ENCODE data around the gene FABP7. TPM values are rescaled to one million over a fixed set of nuclear protein-coding genes. Genes with fewer than 3 reads are reported as not detected.

The FABP7 gene
- not detected in 2 replicates for total RNA-seq

DNA sequence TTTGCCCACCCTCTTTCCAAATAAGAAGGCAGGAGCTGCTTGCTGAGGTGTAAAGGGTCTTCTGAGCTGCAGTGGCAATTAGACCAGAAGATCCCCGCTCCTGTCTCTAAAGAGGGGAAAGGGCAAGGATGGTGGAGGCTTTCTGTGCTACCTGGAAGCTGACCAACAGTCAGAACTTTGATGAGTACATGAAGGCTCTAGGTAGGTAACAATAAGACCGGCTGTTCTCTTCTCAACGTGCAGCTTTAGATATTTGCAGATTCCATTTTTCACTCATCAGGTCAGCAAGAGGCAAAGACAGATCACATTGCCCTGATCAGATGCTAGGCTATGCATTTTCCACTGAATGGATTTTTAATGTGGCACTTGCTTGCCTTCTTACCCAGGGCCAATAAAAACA lies at the start of gene FABP7:
TSS of gene FABP7 (plus strand) at position 50 of the 400 bp plus-strand sequence. CDS start at position 129, 79 bp downstream.
- TF ChIP-seq, protein P1, sequence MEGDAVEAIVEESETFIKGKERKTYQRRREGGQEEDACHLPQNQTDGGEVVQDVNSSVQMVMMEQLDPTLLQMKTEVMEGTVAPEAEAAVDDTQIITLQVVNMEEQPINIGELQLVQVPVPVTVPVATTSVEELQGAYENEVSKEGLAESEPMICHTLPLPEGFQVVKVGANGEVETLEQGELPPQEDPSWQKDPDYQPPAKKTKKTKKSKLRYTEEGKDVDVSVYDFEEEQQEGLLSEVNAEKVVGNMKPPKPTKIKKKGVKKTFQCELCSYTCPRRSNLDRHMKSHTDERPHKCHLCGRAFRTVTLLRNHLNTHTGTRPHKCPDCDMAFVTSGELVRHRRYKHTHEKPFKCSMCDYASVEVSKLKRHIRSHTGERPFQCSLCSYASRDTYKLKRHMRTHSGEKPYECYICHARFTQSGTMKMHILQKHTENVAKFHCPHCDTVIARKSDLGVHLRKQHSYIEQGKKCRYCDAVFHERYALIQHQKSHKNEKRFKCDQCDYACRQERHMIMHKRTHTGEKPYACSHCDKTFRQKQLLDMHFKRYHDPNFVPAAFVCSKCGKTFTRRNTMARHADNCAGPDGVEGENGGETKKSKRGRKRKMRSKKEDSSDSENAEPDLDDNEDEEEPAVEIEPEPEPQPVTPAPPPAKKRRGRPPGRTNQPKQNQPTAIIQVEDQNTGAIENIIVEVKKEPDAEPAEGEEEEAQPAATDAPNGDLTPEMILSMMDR (conservative IDR thresholded peaks at IDR 0.05; ENCODE audit: low read depth, low read length) = no peak
- no peak within 1 kb of the TSS for H3K4me3 ChIP-seq (ENCODE audit: low read depth, low read length)
- no peak for DNase-seq (ENCODE audit: low read depth)

DNA sequence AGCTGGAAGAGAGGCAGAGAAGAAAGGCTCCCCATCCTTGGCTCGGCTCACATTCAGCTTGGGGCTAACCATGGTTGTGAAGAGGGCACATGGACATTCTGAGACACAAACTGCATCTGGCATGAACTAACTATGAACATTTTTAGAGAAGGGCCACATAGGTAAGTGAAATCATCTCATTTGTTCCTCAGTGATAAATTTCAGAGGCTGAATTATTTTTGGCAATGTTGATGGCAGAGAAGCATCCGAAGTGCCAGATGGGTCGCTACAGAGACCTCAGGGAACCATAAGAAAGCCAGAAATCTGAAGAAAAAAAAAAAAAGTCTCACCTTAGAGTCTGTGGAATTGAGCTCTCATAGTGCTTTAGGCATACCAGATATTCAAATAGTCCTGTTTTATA lies 49.2 kb upstream of the FABP7 start:
- TF ChIP-seq, protein P1 (conservative IDR thresholded peaks at IDR 0.05; ENCODE audit: low read depth, low read length) = no peak
- DNase-seq (ENCODE audit: low read depth) = no peak
- H3K4me3 ChIP-seq (ENCODE audit: low read depth, low read length) = no peak overlapping the region

DNA sequence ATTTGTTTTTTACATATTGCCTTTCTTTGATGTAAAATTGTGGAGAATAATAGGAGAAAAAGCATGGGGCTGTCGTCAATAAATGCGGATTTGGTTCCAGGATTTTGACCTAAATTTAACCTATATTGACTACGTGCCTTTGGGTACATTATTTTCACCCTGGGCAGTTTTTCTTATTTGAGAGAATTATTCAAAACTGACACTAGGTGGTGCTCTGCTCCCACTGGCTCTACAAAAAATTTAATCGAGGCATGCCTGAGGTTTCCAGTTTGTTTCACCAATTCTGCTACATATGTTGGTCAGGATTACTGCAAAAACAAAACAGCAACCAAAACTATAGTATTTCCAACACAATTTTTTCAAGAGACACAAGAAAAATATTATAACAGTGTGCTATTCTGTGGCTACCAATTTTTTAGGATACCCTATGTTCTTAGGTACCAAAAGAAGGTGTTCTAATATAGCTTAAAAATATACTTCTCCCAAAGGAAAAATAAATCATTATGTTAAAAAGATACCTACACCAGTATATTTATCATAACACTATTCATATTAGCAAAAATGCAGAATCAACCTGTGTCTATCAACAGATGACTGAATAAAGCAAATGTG lies 48.6 kb upstream of the FABP7 start:
- TF ChIP-seq, protein P1 (conservative IDR thresholded peaks at IDR 0.05; ENCODE audit: low read depth, low read length) = peak; percentile 87
- no peak overlapping the region for H3K4me3 ChIP-seq (ENCODE audit: low read depth, low read length)
- DNase-seq (ENCODE audit: low read depth) = no peak

DNA sequence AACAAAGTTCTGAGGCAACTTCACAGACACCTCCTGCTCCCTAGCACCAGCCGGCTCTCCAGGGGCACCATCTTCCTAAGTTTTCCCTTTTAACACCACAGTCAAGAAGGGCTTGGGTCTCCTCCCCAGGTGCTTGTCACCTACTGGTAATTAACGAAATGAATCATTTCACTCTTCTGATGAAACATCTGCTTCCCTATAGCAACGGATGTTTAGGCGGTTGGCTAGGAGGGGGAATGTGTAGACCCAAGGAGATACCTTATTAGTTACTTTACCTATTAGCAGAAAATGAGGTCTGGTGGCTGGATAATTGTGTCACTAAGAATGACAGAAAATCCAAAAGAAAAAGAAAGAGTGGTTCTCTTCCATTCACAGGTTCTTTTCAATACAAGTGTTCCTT lies 46.3 kb upstream of the FABP7 start:
- no peak overlapping the region for H3K4me3 ChIP-seq (ENCODE audit: low read depth, low read length)
- DNase-seq (ENCODE audit: low read depth) = no peak
- TF ChIP-seq, protein P1 (conservative IDR thresholded peaks at IDR 0.05; ENCODE audit: low read depth, low read length) = no peak

DNA sequence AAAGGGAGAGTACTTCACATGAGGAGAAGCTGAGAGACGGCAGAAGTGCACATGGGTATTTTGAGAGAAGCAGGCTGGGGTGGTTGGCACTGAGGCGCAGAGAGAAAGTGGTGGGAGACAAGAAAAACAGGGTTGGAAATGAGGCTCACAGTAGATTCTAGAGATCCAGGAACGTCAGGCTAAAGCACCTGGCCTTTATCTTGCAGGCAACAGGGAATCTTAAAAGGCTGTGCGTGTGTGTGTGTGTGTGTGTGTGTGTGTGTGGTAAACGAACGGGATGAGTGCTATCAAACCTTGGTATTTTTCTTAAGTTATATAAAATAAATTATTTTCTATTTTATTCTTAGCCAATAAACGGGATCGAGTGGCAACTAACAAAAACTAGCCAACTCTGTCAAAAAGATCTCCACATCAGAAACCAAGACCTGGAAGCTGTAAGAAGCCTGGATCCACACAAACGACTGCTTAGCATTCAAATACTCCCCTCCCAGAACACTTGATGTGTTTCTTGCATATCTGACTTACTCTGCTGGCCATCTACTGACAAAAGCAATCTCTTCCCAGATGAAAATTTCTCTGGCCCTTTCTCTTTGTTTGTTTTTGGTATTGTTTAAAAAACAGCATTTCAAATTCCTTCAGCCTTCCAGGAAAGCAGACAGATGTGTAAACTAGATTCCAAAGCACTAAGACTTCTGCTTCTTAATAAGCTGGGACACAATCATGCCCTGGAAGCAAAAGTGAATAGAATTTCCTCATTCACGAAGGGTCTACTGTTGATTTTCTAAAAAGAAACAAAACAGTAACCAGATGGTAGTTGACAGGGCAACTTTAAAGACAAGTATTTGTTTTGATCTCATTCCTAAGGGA lies 44.8 kb upstream of the FABP7 start:
- no peak for DNase-seq (ENCODE audit: low read depth)
- H3K4me3 ChIP-seq (ENCODE audit: low read depth, low read length) = no peak overlapping the region
- TF ChIP-seq, protein P1 (conservative IDR thresholded peaks at IDR 0.05; ENCODE audit: low read depth, low read length) = no peak

DNA sequence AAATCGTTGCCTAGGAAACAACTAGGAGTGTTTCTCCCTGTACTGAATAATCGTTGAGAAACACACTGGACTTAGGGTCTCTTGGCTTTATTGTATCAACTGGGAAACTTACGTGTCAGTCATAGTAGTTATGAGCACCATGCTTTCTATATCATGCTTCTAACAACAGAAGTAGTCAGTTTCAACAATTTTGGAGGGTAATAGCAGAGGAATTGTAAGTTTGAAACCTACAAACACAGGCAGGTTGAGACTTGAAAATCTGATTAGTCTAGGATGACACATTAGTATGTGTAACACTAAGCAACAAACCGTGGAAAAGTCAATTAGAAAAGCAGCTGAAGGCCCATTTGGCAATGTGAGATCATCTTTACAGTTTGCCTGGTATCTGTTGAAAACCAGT lies 43.9 kb upstream of the FABP7 start:
- TF ChIP-seq, protein P1 (conservative IDR thresholded peaks at IDR 0.05; ENCODE audit: low read depth, low read length) = no peak
- peak; percentile 12 for DNase-seq (ENCODE audit: low read depth)

More for the DNA sequence above, 43.9 kb upstream of the FABP7 start:
- no peak overlapping the region for H3K4me3 ChIP-seq (ENCODE audit: low read depth, low read length)
